Transverse colon (tissue), 4 donors: ENCODE results near the gene GAB2. TPM values are rescaled to one million over a fixed set of nuclear protein-coding genes. Genes with fewer than 3 reads are reported as not detected.
A peak's percentile ranks its signal among the peaks of the same experiment; 100 is the strongest.

ENCODE experiments used
- DNase-seq: peaks from one replicate; pipeline ENCODE4 v3.0.0-alpha.2; 2019
- H3K27ac ChIP-seq, 4 donors: fragments of 200-600 bp; sonication (generic); 2 replicates each; pipeline ENCODE4 v1.5.1; 2016 to 2018; ENCODE audit warnings: inconsistent platforms in 4 of 4
- H3K27me3 ChIP-seq: fragments of 200-600 bp; sonication (generic); 2 replicates; pipeline ENCODE4 v1.5.1; 2017; ENCODE audit warnings: inconsistent platforms
- H3K36me3 ChIP-seq, 4 donors: fragments of 200-600 bp; sonication (generic); 2 replicates each; pipeline ENCODE4 v1.5.1; 2017 to 2019; ENCODE audit warnings: inconsistent platforms in 4 of 4
- H3K4me1 ChIP-seq, 4 donors: fragments of 200-600 bp; sonication (generic); 2 replicates each; pipeline ENCODE4 v1.5.1; 2017 to 2020; ENCODE audit warnings: inconsistent platforms in 4 of 4
- H3K4me3 ChIP-seq, 4 donors: fragments of 200-600 bp; sonication (generic); 1 replicate in 1 of 4; 2 replicates in 3 of 4; pipeline versions ENCODE4 v1.5.1 to v1.6.1; 2017 to 2019; ENCODE audit warnings: inconsistent platforms in 4 of 4
- H3K9me3 ChIP-seq, 2 donors: fragments of 200-600 bp; sonication (generic); 2 replicates each; pipeline ENCODE4 v1.5.1; 2017 to 2019; ENCODE audit warnings: inconsistent platforms in 2 of 2
- CTCF ChIP-seq, 5 experiments: fragments of 200-600 bp in 3 of 5; fragments of 450-650 bp in 2 of 5; sonication (generic) in 3 of 5; IDR thresholded peaks; 1 replicate in 2 of 5; 2 replicates in 3 of 5; pipeline ENCODE4 v1.5.1; 2016 to 2017; ENCODE audit warnings: antibody characterized with exemption in 5 of 5, inconsistent platforms in 3 of 5, mild to moderate bottlenecking in 2 of 5, moderate library complexity in 1 of 5
- EP300 ChIP-seq: sonication (generic); formaldehyde crosslinking; IDR thresholded peaks from one replicate; pipeline ENCODE4 v1.6.1; 2017; ENCODE audit warnings: antibody characterized with exemption, low read depth
- POLR2A ChIP-seq: fragments of 450-650 bp; IDR thresholded peaks from one replicate; pipeline ENCODE4 v1.6.1; 2016; ENCODE audit warnings: antibody characterized with exemption, mild to moderate bottlenecking, moderate library complexity
- POLR2AphosphoS5 ChIP-seq, 3 donors: sonication (generic); formaldehyde crosslinking; IDR thresholded peaks; one replicate each; pipeline ENCODE4 v1.6.1; 2016; ENCODE audit warnings: antibody characterized with exemption in 3 of 3
- WGBS, 2 donors: methylation state at CpG; one replicate each; pipeline ENCODE4 v1.1.5; 2018; ENCODE audit warnings: low coverage in 1 of 2; 5-methylcytosine and 5-hydroxymethylcytosine counted together
- in situ Hi-C, 4 donors: fragments of 200-750 bp; cut with MboI; loops; one replicate each; pipeline versions ENCODE4 v1.15.0 to v1.15.1; 2017; ENCODE audit warnings: low sequenced_read_pairs in 3 of 4, low pct_ligation_motif_present in 1 of 4, low pct_unique_long_range_greater_than_20kb in 1 of 4
- intact Hi-C: fragments of 100-400 bp; cut with DNase I; formaldehyde crosslinking; loops from one replicate; pipeline ENCODE4 v1.15.1; 2023; ENCODE audit warnings: low total_unique reads
- total RNA-seq, 4 donors: library from RNA; depleted of rRNA; stranded (reverse); fragments of >200 nt; gene quantifications; one replicate each; pipeline ENCODE4 v1.1.0, GENCODE V29; 2016

Gene GAB2
- total RNA-seq, 4 donors from 2014 or later = 5.8 to 35.7 (median 22.9) TPM

- no peak for DNase-seq
- Histone ChIP-seq H3K27ac (no peak overlapping the region), H3K9me3 (peaks cover 0 to 6% of the 10 kb centered on the region in 2 donors), H3K36me3 (no peaks in the 10 kb centered on the region), H3K4me1 (peaks cover 0 to 42% (median 4%) of the 10 kb centered on the region in 4 donors), H3K27me3 (no peaks in the 10 kb centered on the region), H3K4me3 (no peak overlapping the region)
- 83 to 88% methylated on average over 1 to 5 of the region's 5 CpGs for WGBS, 2 donors
- TF ChIP-seq EP300 = no peak
- TF ChIP-seq POLR2AphosphoS5 (IDR thresholded peaks at IDR 0.05) = no peak
- TF ChIP-seq POLR2A = no peak
- no peak for TF ChIP-seq CTCF (IDR thresholded peaks at IDR 0.05)
- intact Hi-C loops = no loop called here
- in situ Hi-C loops = no loop called here
Measured at GRCh38 chr11:78380615-78381051, 37.0 kb downstream of the GAB2 start.

- TF ChIP-seq POLR2A (no peak), POLR2AphosphoS5 (IDR thresholded peaks at IDR 0.05) (no peak), CTCF (IDR thresholded peaks at IDR 0.05) (no peak), EP300 (no peak)
- 83 to 85% methylated on average over 3 of the region's 3 CpGs for WGBS, 2 donors
Measured at GRCh38 chr11:78379039-78379670, 38.5 kb downstream of the GAB2 start.

GRCh38 chr11:78377625-78378418, 39.8 kb downstream of the GAB2 start:
- in situ Hi-C loops (no loop called here), intact Hi-C loops (no loop called here)
- Histone ChIP-seq H3K4me3 (no peak overlapping the region), H3K27me3 (no peaks in the 10 kb centered on the region), H3K27ac (peak overlapping the region; percentile 23 to 65 (median 51)), H3K4me1 (peaks cover 0 to 58% (median 13%) of the 10 kb centered on the region in 4 donors), H3K36me3 (no peaks in the 10 kb centered on the region), H3K9me3 (no peaks in the 10 kb centered on the region)
- 56 to 59% methylated on average over 8 to 9 of the region's 9 CpGs for WGBS, 2 donors
- DNase-seq = peak; percentile 32
- no peak for TF ChIP-seq POLR2AphosphoS5 (IDR thresholded peaks at IDR 0.05)
- TF ChIP-seq EP300 = no peak
- no peak for TF ChIP-seq POLR2A
- no peak for TF ChIP-seq CTCF (IDR thresholded peaks at IDR 0.05)

More at GRCh38 chr11:78379039-78379670, 38.5 kb downstream of the GAB2 start:
- Histone ChIP-seq H3K4me1 (peaks cover 0 to 45% (median 6%) of the 10 kb centered on the region in 4 donors), H3K4me3 (no peak overlapping the region), H3K27ac (no peak overlapping the region), H3K27me3 (no peaks in the 10 kb centered on the region), H3K36me3 (no peaks in the 10 kb centered on the region), H3K9me3 (no peaks in the 10 kb centered on the region)
- in situ Hi-C loops (no loop called here), intact Hi-C loops (no loop called here)
- DNase-seq = no peak

GRCh38 chr11:78376858-78377257, 40.8 kb downstream of the GAB2 start:
- no peak for DNase-seq
- no peak for TF ChIP-seq EP300
- no peak for TF ChIP-seq POLR2A
- no peak for TF ChIP-seq CTCF (IDR thresholded peaks at IDR 0.05)
- TF ChIP-seq POLR2AphosphoS5 (IDR thresholded peaks at IDR 0.05) = no peak
- in situ Hi-C loops (no loop called here), intact Hi-C loops (no loop called here)
- WGBS, 2 donors = 94 to 99% methylated on average over 2 to 3 of the region's 3 CpGs
- H3K36me3 ChIP-seq = no peaks in the 10 kb centered on the region
- H3K9me3 ChIP-seq = no peaks in the 10 kb centered on the region
- peaks cover 6 to 64% (median 17%) of the 10 kb centered on the region in 4 donors for H3K4me1 ChIP-seq
- no peak overlapping the region for H3K4me3 ChIP-seq
- H3K27ac ChIP-seq = peak overlapping the region in 2 of 4 donors; percentile 49 to 65
- no peaks in the 10 kb centered on the region for H3K27me3 ChIP-seq
